CD14-positive monocyte (primary cell): Measurements from ENCODE around the gene FAM171A1. TPM values are rescaled to one million over a fixed set of nuclear protein-coding genes. Genes with fewer than 3 reads are reported as not detected.
A peak's percentile ranks its signal among the peaks of the same experiment; 100 is the strongest.

ENCODE experiments used
- DNase-seq, 3 donors: peaks; one replicate each; pipeline ENCODE4 v3.0.0-alpha.2; 2011 to 2022
- H2AFZ ChIP-seq: 2 replicates; pipeline ENCODE4 v1.6.0; 2012; ENCODE audit warnings: mild to moderate bottlenecking, low read depth, low read length, inconsistent platforms; ENCODE audit not compliant: insufficient read depth, poor library complexity, severe bottlenecking
- H3K27ac ChIP-seq, 2 donors: 1 replicate in 1 of 2; 2 replicates in 1 of 2; pipeline ENCODE4 v1.5.1; 2012 to 2013; ENCODE audit warnings: low read length in 2 of 2, control low read depth in 1 of 2, inconsistent platforms in 1 of 2, low read depth in 1 of 2, mild to moderate bottlenecking in 1 of 2
- H3K27me3 ChIP-seq, 2 donors: one replicate each; pipeline versions ENCODE4 v1.6.0 to v1.6.1; 2011 to 2013; ENCODE audit warnings: low read length in 2 of 2; ENCODE audit not compliant: control insufficient read depth in 2 of 2, insufficient read depth in 2 of 2
- H3K36me3 ChIP-seq, 2 donors: replicated peaks in 1 of 2; 1 replicate in 1 of 2; 2 replicates in 1 of 2; pipeline versions ENCODE4 v1.5.1 to v1.6.1; 2012 to 2013; ENCODE audit warnings: low read length in 2 of 2, control low read depth in 1 of 2, inconsistent platforms in 1 of 2, mild to moderate bottlenecking in 1 of 2; ENCODE audit not compliant: insufficient read depth in 2 of 2, control insufficient read depth in 1 of 2
- H3K4me1 ChIP-seq, 2 donors: 1 replicate in 1 of 2; 2 replicates in 1 of 2; pipeline versions ENCODE4 v1.5.1 to v1.6.1; 2012 to 2013; ENCODE audit warnings: low read length in 2 of 2, control low read depth in 1 of 2, inconsistent platforms in 1 of 2, mild to moderate bottlenecking in 1 of 2, moderate library complexity in 1 of 2; ENCODE audit not compliant: insufficient read depth in 2 of 2, control insufficient read depth in 1 of 2
- H3K4me2 ChIP-seq: replicated peaks from 2 replicates; pipeline ENCODE3; 2012; ENCODE audit warnings: low read length, moderate library complexity, mild to moderate bottlenecking; ENCODE audit not compliant: poor library complexity, severe bottlenecking; ENCODE audit errors: extremely low read depth
- H3K4me3 ChIP-seq, 3 experiments: fragments of 200-600 bp in 1 of 3; sonication (generic) in 1 of 3; replicated peaks in 1 of 3; 1 replicate in 2 of 3; 2 replicates in 1 of 3; pipeline ENCODE4 v1.5.1; 2011 to 2013; ENCODE audit warnings: low read length in 3 of 3, mild to moderate bottlenecking in 3 of 3, control low read depth in 2 of 3, low read depth in 2 of 3, inconsistent platforms in 1 of 3, moderate library complexity in 1 of 3
- H3K79me2 ChIP-seq: 2 replicates; pipeline ENCODE4 v1.6.0; 2012; ENCODE audit warnings: mild to moderate bottlenecking, control low read depth, inconsistent platforms, low read length, moderate library complexity; ENCODE audit not compliant: insufficient read depth
- H3K9ac ChIP-seq: 2 replicates; pipeline ENCODE4 v1.6.0; 2017; ENCODE audit warnings: low read length, mild to moderate bottlenecking; ENCODE audit not compliant: insufficient read depth, poor library complexity, severe bottlenecking
- H3K9me3 ChIP-seq, 2 donors: replicated peaks in 1 of 2; 1 replicate in 1 of 2; 2 replicates in 1 of 2; pipeline versions ENCODE4 v1.5.1 to v1.6.1; 2012 to 2013; ENCODE audit warnings: low read length in 2 of 2, control low read depth in 1 of 2; ENCODE audit not compliant: control insufficient read depth in 1 of 2, insufficient read depth in 1 of 2
- H4K20me1 ChIP-seq: 2 replicates; pipeline ENCODE4 v1.6.0; 2012; ENCODE audit warnings: mild to moderate bottlenecking, low read length, control low read depth, moderate library complexity; ENCODE audit not compliant: insufficient read depth
- H3K27ac Mint-ChIP-seq, 7 donors: one replicate each; pipeline ENCODE4 v1.8.0; 2020; ENCODE audit warnings: mild to moderate bottlenecking in 7 of 7, mixed read lengths in 7 of 7, moderate library complexity in 6 of 7, inconsistent platforms in 2 of 7
- H3K27me3 Mint-ChIP-seq, 3 donors: one replicate each; pipeline ENCODE4 v1.8.0; 2021 to 2022; ENCODE audit warnings: low read depth in 3 of 3, mild to moderate bottlenecking in 3 of 3, mixed read lengths in 3 of 3, moderate library complexity in 3 of 3, inconsistent platforms in 1 of 3
- H3K36me3 Mint-ChIP-seq, 2 donors: one replicate each; pipeline ENCODE4 v1.8.0; 2020; ENCODE audit warnings: mixed read lengths in 2 of 2, inconsistent platforms in 1 of 2, mild to moderate bottlenecking in 1 of 2
- H3K4me1 Mint-ChIP-seq: one replicate; pipeline ENCODE4 v1.8.0; 2020; ENCODE audit warnings: mild to moderate bottlenecking, mixed read lengths
- H3K4me3 Mint-ChIP-seq, 2 donors: one replicate each; pipeline ENCODE4 v1.8.0; 2020; ENCODE audit warnings: mild to moderate bottlenecking in 2 of 2, mixed read lengths in 2 of 2, moderate library complexity in 1 of 2
- H3K9me3 Mint-ChIP-seq, 7 donors: one replicate each; pipeline ENCODE4 v1.8.0; 2020 to 2022; ENCODE audit warnings: mixed read lengths in 7 of 7, mild to moderate bottlenecking in 6 of 7, moderate library complexity in 6 of 7, inconsistent platforms in 2 of 7
- WGBS: methylation state at CpG from one replicate; pipeline ENCODE4 v1.1.5; 2013; ENCODE audit warnings: missing lambda C conversion rate; ENCODE audit not compliant: insufficient coverage; 5-methylcytosine and 5-hydroxymethylcytosine counted together
- intact Hi-C, 2 donors: fragments of 100-400 bp; cut with micrococcal nuclease; formaldehyde crosslinking; loops; one replicate each; pipeline versions ENCODE4 v1.15.0 to v1.15.1; 2023
- polyA plus RNA-seq, 3 donors: library from polyadenylated mRNA; depleted of rRNA in 1 of 3; unstranded in 2 of 3; stranded (reverse) in 1 of 3; fragments of 300-500 nt in 2 of 3; fragments of >200 nt in 1 of 3; fragmentation: Illumina TruSeq in 2 of 3; gene quantifications; 1 replicate in 2 of 3; 2 replicates in 1 of 3; pipeline ENCODE4 v1.2.3, GENCODE V29; 2012 to 2021
- TF ChIP-seq, protein P1 (sequence below): fragments of 200-600 bp; IDR thresholded peaks from one replicate; pipeline ENCODE4 v1.8.0; 2022; ENCODE audit warnings: antibody characterized with exemption, mild to moderate bottlenecking

FAM171A1 gene
- polyA plus RNA-seq, 3 donors, result not detected

DNA sequence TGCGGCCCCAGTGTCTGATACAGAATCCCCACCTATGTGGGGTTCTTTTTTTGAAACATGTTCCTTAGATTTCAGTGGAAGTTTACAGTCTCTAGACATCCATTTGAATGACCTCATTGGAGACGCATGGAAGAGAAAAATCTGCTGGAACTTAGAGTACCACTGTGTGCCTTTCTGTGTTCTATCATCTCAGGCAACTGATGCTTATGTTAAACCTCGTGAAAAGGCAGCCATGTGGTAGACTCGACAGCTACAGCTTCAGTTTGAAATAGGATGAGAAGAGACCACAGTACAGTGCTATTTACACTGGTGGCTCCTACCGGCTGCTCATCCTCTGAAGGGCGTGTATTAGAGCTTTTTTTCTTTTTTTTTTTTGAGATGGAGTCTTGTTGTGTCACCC is 74.4 kb downstream of the FAM171A1 start:
- Mint-ChIP-seq H3K9me3 (peaks cover 0 to 3% (median 0%) of the 10 kb centered on the region in 7 donors), H3K36me3 (no peaks in the 10 kb centered on the region)
- intact Hi-C loops, result no loop called here

DNA sequence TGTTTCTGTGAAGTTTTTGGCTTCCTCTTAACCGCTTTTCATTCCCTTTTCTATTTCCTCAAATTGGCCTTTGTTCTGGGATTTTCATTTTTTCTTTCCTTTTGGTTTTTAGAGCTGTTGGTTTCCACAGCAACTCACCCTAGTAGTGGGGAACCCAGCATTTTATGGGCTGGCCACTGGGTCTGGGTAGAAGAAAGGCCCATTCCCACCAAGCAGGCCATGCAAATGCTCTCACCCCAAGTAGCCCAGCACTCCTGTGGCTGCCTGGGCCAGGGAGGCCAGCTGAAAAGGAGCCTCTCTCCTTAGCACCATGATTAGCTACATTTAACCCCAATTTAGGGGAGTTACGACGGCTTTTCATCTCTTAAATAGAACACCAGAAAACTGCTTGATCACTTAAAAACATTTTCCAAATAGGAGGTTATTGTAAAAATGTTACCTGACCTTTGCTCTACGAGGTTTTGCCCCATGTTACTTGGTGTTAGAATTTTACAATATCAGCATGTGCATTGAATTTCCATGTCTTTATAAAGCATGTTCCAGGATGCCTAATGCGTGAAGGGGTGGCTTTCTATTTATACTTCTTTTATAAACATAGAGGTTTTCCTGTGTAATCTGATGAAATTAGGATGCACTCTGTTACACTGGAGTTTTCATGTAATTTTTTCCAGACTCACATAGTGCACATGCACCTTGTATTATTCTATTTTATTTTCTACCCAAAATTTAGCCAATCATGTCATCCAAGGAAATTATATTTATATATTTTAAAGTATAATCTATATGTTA is 75.4 kb downstream of the FAM171A1 start:
- H4K20me1 ChIP-seq, result no peaks in the 10 kb centered on the region
- H2AFZ ChIP-seq, result no peak overlapping the region
- DNase-seq, result no peak
- peak overlapping the region in 4 of 7 donors; percentile 3 to 26 (median 18) for H3K27ac Mint-ChIP-seq
- H3K9me3 ChIP-seq, result no peaks in the 10 kb centered on the region
- intact Hi-C loops, result no loop called here
- peaks cover 2 to 3% (median 2%) of the 10 kb centered on the region in 3 donors for H3K27me3 Mint-ChIP-seq
- TF ChIP-seq, protein P1, sequence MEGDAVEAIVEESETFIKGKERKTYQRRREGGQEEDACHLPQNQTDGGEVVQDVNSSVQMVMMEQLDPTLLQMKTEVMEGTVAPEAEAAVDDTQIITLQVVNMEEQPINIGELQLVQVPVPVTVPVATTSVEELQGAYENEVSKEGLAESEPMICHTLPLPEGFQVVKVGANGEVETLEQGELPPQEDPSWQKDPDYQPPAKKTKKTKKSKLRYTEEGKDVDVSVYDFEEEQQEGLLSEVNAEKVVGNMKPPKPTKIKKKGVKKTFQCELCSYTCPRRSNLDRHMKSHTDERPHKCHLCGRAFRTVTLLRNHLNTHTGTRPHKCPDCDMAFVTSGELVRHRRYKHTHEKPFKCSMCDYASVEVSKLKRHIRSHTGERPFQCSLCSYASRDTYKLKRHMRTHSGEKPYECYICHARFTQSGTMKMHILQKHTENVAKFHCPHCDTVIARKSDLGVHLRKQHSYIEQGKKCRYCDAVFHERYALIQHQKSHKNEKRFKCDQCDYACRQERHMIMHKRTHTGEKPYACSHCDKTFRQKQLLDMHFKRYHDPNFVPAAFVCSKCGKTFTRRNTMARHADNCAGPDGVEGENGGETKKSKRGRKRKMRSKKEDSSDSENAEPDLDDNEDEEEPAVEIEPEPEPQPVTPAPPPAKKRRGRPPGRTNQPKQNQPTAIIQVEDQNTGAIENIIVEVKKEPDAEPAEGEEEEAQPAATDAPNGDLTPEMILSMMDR, result no peak
- H3K36me3 ChIP-seq, result no peaks in the 10 kb centered on the region
- WGBS, result no CpG with 5 or more reads among the region's 5 CpGs
- no peak overlapping the region for H3K27ac ChIP-seq
- H3K79me2 ChIP-seq, result no peaks in the 10 kb centered on the region
- H3K4me3 Mint-ChIP-seq, result peak overlapping the region in 1 of 2 donors; percentile 66
- no peak overlapping the region for H3K9ac ChIP-seq
- no peak overlapping the region for H3K4me3 ChIP-seq
- H3K4me1 ChIP-seq, result peaks cover 0 to 3% of the 10 kb centered on the region in 2 donors
- H3K36me3 Mint-ChIP-seq, result no peaks in the 10 kb centered on the region
- peaks cover 11% of the 10 kb centered on the region for H3K4me1 Mint-ChIP-seq
- H3K9me3 Mint-ChIP-seq, result peaks cover 0 to 3% (median 0%) of the 10 kb centered on the region in 7 donors
- no peak overlapping the region for H3K4me2 ChIP-seq
- no peaks in the 10 kb centered on the region for H3K27me3 ChIP-seq

More for the DNA sequence above, 74.4 kb downstream of the FAM171A1 start:
- Histone ChIP-seq H3K4me1 (peaks cover 0 to 3% of the 10 kb centered on the region in 2 donors), H3K4me2 (no peak overlapping the region), H2AFZ (no peak overlapping the region), H3K79me2 (no peaks in the 10 kb centered on the region), H3K27me3 (no peaks in the 10 kb centered on the region), H3K27ac (no peak overlapping the region), H3K9ac (no peak overlapping the region), H3K36me3 (no peaks in the 10 kb centered on the region), H3K4me3 (no peak overlapping the region), H3K9me3 (no peaks in the 10 kb centered on the region), H4K20me1 (no peaks in the 10 kb centered on the region)
- Mint-ChIP-seq H3K4me3 (no peak overlapping the region), H3K27ac (no peak overlapping the region), H3K4me1 (peaks cover 11% of the 10 kb centered on the region), H3K27me3 (peaks cover 2 to 3% (median 2%) of the 10 kb centered on the region in 3 donors)
- DNase-seq, result no peak
- TF ChIP-seq, protein P1, result no peak
- 86% methylated on average over 3 of the region's 6 CpGs for WGBS
